Measurements from ENCODE around the gene ACTG1. TPM values are rescaled to one million over a fixed set of nuclear protein-coding genes. Genes with fewer than 3 reads are reported as not detected.

ACTG1 gene
- total RNA-seq, 1 donor from 2014 or later, result 4,184 TPM

DNA sequence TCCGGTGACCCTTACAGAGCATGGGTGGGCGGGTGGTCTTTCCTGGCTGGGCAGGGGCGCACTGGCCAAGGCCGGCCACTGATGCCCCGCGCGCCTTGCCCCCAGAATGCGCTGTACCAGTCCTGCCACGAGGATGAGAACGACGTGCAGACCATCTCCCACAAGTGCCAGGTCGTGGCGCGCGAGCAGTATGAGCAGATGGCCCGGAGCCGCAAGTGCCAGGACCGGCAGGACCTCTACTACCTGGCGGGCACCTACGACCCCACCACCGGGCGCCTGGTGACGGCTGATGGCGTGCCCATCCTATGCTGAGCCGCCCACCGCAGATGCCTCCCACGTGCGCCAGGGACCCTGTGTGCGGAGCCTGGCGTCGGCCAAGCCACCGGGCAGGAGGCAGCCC, 49.1 kb downstream of the ACTG1 start:
- Mint-ChIP-seq H3K27ac (ENCODE audit: unreplicated experiment) (no peak overlapping the region), H3K4me3 (ENCODE audit: unreplicated experiment) (no peak overlapping the region), H3K36me3 (ENCODE audit: low read depth, unreplicated experiment) (no peaks in the 10 kb centered on the region), H3K9me3 (ENCODE audit: unreplicated experiment) (no peaks in the 10 kb centered on the region), H3K27me3 (ENCODE audit: unreplicated experiment) (no peaks in the 10 kb centered on the region), H3K4me1 (ENCODE audit: unreplicated experiment) (no peaks in the 10 kb centered on the region)
- DNase-seq (ENCODE audit: low spot score), result no peak
- TF ChIP-seq, protein P1, sequence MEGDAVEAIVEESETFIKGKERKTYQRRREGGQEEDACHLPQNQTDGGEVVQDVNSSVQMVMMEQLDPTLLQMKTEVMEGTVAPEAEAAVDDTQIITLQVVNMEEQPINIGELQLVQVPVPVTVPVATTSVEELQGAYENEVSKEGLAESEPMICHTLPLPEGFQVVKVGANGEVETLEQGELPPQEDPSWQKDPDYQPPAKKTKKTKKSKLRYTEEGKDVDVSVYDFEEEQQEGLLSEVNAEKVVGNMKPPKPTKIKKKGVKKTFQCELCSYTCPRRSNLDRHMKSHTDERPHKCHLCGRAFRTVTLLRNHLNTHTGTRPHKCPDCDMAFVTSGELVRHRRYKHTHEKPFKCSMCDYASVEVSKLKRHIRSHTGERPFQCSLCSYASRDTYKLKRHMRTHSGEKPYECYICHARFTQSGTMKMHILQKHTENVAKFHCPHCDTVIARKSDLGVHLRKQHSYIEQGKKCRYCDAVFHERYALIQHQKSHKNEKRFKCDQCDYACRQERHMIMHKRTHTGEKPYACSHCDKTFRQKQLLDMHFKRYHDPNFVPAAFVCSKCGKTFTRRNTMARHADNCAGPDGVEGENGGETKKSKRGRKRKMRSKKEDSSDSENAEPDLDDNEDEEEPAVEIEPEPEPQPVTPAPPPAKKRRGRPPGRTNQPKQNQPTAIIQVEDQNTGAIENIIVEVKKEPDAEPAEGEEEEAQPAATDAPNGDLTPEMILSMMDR (IDR thresholded peaks at IDR 0.05; ENCODE audit: unreplicated experiment), result no peak

DNA sequence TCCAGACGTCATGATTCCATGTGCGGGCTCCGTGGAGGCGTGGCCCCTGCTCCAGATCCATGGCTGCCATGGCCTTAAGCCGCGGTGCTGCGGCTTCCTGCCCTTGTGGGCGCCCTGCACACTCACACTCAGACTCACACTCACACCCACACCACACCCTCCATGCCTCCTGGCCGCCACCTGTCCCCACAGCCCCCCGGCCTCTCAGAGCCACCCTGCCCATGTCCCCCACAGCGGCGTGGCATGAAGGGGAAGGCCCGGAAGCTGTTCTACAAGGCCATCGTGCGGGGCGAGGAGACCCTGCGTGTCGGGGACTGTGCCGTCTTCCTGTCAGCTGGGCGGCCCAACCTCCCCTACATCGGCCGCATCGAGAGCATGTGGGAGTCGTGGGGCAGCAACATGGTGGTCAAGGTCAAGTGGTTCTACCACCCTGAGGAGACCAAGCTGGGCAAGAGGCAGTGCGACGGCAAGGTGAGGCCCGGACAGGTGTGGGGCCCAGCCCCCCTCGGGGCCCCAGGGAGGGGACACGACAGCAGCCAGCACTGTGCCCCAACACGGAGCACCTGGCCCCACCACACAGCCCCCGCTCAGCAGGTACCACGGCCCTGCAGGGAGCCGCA, 50.0 kb downstream of the ACTG1 start:
- H3K36me3 Mint-ChIP-seq (ENCODE audit: low read depth, unreplicated experiment), result no peaks in the 10 kb centered on the region
- TF ChIP-seq, protein P1 (IDR thresholded peaks at IDR 0.05; ENCODE audit: unreplicated experiment), result no peak
- no peak overlapping the region for H3K27ac Mint-ChIP-seq (ENCODE audit: unreplicated experiment)
- H3K4me3 Mint-ChIP-seq (ENCODE audit: unreplicated experiment), result no peak overlapping the region
- no peaks in the 10 kb centered on the region for H3K9me3 Mint-ChIP-seq (ENCODE audit: unreplicated experiment)
- no peak for DNase-seq (ENCODE audit: low spot score)
- H3K27me3 Mint-ChIP-seq (ENCODE audit: unreplicated experiment), result no peaks in the 10 kb centered on the region
- no peaks in the 10 kb centered on the region for H3K4me1 Mint-ChIP-seq (ENCODE audit: unreplicated experiment)

DNA sequence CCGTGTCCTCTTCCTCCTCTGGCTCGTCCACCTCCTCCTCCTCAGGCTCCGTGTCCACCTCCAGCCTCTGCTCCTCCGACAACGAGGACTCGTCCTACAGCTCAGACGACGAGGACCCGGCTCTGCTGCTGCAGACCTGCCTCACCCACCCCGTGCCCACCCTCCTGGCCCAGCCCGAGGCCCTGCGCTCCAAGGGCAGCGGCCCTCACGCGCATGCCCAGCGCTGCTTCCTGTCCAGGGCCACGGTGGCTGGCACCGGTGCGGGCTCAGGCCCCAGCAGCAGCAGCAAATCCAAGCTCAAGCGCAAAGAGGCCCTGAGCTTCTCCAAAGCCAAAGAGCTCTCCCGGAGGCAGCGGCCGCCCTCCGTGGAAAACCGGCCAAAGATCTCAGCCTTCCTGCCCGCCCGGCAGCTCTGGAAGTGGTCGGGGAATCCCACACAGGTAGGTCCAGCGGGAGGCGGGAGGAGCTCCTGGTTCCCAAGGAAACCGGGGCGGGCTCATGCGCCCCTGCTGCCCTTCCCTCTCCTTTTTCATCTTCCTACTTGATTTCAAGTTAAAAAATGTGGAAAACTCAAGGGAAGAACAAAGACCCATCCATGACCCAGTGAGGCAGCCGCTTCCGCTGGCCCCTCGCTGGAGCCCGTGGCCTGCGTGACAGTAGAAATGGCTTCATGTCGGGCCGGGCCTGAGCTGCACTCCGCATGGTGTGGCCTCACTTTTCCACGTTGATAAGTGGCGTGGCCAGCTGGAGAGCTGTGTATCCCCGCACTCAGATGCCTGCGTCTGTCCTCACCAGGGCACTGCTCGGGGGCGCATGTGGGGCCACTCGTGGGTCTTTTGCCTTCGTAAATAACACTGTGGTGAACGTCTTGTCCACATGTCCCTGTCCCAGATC, 50.7 kb downstream of the ACTG1 start:
- H3K27ac Mint-ChIP-seq (ENCODE audit: unreplicated experiment), result no peak overlapping the region
- peaks cover 4% of the 10 kb centered on the region for H3K4me1 Mint-ChIP-seq (ENCODE audit: unreplicated experiment)
- TF ChIP-seq, protein P1 (IDR thresholded peaks at IDR 0.05; ENCODE audit: unreplicated experiment), result no peak
- H3K4me3 Mint-ChIP-seq (ENCODE audit: unreplicated experiment), result no peak overlapping the region
- H3K27me3 Mint-ChIP-seq (ENCODE audit: unreplicated experiment), result no peaks in the 10 kb centered on the region
- H3K36me3 Mint-ChIP-seq (ENCODE audit: low read depth, unreplicated experiment), result no peaks in the 10 kb centered on the region
- H3K9me3 Mint-ChIP-seq (ENCODE audit: unreplicated experiment), result no peaks in the 10 kb centered on the region
- no peak for DNase-seq (ENCODE audit: low spot score)

DNA sequence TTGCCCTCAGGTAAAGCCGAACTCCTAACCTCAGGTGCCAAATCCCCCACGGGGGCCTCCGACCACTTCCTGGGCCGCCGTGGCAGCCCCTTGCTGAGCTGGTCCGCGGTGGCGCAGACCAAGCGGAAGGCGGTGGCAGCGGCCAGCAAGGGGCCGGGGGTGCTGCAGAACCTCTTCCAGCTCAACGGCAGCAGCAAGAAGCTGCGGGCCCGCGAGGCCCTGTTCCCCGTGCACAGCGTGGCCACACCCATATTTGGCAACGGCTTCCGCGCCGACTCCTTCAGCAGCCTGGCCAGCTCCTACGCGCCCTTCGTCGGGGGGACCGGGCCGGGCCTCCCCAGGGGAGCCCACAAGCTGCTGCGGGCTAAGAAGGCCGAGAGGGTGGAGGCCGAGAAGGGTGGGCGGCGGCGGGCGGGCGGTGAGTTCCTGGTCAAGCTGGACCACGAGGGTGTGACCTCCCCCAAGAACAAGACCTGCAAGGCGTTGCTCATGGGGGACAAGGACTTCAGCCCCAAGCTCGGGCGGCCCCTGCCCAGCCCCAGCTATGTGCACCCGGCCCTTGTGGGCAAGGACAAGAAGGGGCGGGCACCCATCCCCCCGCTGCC, 51.6 kb downstream of the ACTG1 start:
- TF ChIP-seq, protein P1 (IDR thresholded peaks at IDR 0.05; ENCODE audit: unreplicated experiment), result no peak
- H3K36me3 Mint-ChIP-seq (ENCODE audit: low read depth, unreplicated experiment), result no peaks in the 10 kb centered on the region
- no peaks in the 10 kb centered on the region for H3K27me3 Mint-ChIP-seq (ENCODE audit: unreplicated experiment)
- H3K4me1 Mint-ChIP-seq (ENCODE audit: unreplicated experiment), result peaks cover 4% of the 10 kb centered on the region
- no peak overlapping the region for H3K27ac Mint-ChIP-seq (ENCODE audit: unreplicated experiment)
- H3K4me3 Mint-ChIP-seq (ENCODE audit: unreplicated experiment), result no peak overlapping the region
- no peaks in the 10 kb centered on the region for H3K9me3 Mint-ChIP-seq (ENCODE audit: unreplicated experiment)
- no peak for DNase-seq (ENCODE audit: low spot score)

Other genes with a start within 250 kb of the ACTG1 start
- gene SLC38A10, start 217.5 kb downstream of the ACTG1 start, total RNA-seq (ENCODE audit: unreplicated experiment), result 57.2 TPM
- 10.7 TPM for gene BAHCC1, start 117.3 kb downstream of the ACTG1 start, total RNA-seq (ENCODE audit: unreplicated experiment)
- 1.5 TPM for gene FSCN2, start 15.6 kb upstream of the ACTG1 start, total RNA-seq (ENCODE audit: unreplicated experiment)
- 40.6 TPM for gene FAAP100, start 39.6 kb upstream of the ACTG1 start, total RNA-seq (ENCODE audit: unreplicated experiment)
- gene NPLOC4, start 124.3 kb upstream of the ACTG1 start, total RNA-seq (ENCODE audit: unreplicated experiment), result 133 TPM
- gene TSPAN10, start 124.4 kb upstream of the ACTG1 start, total RNA-seq (ENCODE audit: unreplicated experiment), result 2.5 TPM
- 1.1 TPM for gene PDE6G, start 143.7 kb upstream of the ACTG1 start, total RNA-seq (ENCODE audit: unreplicated experiment)
- gene OXLD1, start 153.8 kb upstream of the ACTG1 start, total RNA-seq (ENCODE audit: unreplicated experiment), result 22.4 TPM
- gene CCDC137, start 153.9 kb upstream of the ACTG1 start, total RNA-seq (ENCODE audit: unreplicated experiment), result 31.8 TPM
- 54.0 TPM for gene ARL16, start 171.0 kb upstream of the ACTG1 start, total RNA-seq (ENCODE audit: unreplicated experiment)
- 142 TPM for gene HGS, start 171.2 kb upstream of the ACTG1 start, total RNA-seq (ENCODE audit: unreplicated experiment)
- 58.5 TPM for gene MRPL12, start 190.6 kb upstream of the ACTG1 start, total RNA-seq (ENCODE audit: unreplicated experiment)
- gene SLC25A10, start 199.5 kb upstream of the ACTG1 start, total RNA-seq (ENCODE audit: unreplicated experiment), result 6.7 TPM